GM10266 (cell line): Measurements from ENCODE around the gene COG3.

ENCODE experiments used
- DNase-seq: peaks from one replicate; pipeline ENCODE4 v3.0.0; 2012; ENCODE audit errors: extremely low spot score
- TF ChIP-seq, protein P1 (sequence below): IDR thresholded peaks from 2 replicates; pipeline ENCODE4 v1.5.1; 2012; ENCODE audit warnings: mild to moderate bottlenecking, low read depth; ENCODE audit not compliant: control insufficient read depth, insufficient read depth; ENCODE audit errors: missing control alignments

The COG3 gene

DNA sequence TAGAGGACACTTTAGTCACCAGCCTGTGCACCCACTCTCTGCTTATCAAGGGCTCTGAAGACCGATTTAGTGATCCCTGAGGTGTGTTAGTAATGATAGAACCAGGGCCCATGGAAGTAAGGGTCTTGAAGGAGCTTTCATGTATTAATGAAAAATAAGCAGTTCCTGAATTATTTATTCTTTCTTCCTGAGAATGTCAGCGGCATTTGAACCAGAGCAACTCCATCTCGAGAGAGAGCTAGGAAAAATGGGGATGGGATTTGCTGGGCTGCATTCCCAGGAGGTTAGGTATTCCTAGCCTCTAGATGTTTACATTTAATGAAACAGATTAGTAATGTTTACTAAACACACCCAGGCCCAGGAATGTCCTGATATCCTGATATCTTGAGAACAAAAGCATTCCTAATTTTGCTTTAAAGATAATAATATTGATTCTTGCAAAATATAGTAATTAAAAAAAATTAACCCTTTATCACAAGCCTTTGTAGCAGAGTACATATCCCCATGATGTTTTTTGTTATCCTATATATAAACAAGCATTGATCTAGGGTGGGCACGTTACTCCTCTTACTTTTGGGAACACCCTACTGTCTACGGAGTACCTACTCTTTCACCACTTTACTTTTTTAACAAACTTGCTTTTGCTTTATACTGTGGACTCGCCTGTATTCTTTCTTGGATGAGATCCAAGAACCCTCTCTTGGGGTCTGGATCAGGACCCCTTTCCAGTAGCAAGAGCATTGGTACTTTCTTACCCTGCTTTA, 63.1 kb downstream of the COG3 start:
- DNase-seq: no peak
- TF ChIP-seq, protein P1, sequence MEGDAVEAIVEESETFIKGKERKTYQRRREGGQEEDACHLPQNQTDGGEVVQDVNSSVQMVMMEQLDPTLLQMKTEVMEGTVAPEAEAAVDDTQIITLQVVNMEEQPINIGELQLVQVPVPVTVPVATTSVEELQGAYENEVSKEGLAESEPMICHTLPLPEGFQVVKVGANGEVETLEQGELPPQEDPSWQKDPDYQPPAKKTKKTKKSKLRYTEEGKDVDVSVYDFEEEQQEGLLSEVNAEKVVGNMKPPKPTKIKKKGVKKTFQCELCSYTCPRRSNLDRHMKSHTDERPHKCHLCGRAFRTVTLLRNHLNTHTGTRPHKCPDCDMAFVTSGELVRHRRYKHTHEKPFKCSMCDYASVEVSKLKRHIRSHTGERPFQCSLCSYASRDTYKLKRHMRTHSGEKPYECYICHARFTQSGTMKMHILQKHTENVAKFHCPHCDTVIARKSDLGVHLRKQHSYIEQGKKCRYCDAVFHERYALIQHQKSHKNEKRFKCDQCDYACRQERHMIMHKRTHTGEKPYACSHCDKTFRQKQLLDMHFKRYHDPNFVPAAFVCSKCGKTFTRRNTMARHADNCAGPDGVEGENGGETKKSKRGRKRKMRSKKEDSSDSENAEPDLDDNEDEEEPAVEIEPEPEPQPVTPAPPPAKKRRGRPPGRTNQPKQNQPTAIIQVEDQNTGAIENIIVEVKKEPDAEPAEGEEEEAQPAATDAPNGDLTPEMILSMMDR: no peak

DNA sequence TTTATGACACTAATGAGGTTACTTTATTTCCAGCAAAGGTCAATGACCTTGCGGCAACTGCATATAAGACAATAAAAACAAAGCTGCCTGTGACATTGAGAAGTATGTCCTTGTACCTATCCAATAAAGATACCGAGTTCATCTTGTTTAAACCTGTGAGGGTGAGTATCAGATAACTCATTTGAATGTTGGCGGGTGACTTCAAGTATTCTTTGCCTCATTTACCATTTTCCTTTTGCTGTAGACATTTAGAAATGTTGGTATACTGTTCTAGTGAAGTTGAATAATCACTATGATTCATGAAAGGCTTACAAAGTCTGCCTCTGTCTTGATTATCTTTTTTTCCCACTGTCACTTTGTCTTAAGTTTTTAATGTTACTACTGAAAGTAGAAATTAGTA, 65.0 kb downstream of the COG3 start:
- TF ChIP-seq, protein P1: no peak
- no peak for DNase-seq

DNA sequence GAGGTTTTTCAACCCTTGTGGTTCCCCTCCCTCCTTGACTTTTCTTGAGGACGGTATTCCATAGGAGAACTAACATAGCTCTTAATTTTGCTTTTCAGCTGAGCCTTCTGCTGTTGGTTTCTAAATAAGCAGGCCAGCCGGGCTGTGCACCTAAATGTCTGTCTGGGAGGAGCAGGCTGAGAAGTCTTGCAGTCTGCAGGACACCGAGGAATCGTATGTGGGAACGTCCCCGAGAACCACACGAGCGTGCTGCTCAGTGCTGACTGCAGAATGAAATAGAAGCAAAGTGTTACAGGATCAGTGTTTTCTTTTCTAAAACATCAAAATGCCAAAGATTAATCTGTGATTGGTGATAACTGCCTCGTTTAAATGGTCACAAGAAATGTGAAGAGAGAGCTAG, 69.9 kb downstream of the COG3 start:
- TF ChIP-seq, protein P1: no peak
- DNase-seq: no peak

DNA sequence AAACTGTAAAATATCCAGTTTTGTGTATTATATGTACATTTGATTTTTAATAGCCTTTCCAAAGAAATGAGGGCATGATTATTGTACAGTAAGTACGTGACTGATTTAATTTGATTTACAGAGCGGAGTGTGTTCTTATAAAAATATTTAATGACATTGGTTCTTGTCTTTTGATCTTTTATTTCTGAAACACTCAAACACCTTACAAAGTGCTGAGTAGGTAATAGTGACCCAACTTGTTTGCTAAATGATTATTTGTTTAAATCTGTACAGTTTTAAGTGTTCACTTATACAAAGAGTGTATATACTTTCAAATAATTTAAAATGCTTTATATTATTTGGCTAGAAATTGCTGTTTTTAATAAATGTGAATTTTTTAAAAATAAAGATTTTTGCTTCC, 71.5 kb downstream of the COG3 start:
- TF ChIP-seq, protein P1: no peak

DNA sequence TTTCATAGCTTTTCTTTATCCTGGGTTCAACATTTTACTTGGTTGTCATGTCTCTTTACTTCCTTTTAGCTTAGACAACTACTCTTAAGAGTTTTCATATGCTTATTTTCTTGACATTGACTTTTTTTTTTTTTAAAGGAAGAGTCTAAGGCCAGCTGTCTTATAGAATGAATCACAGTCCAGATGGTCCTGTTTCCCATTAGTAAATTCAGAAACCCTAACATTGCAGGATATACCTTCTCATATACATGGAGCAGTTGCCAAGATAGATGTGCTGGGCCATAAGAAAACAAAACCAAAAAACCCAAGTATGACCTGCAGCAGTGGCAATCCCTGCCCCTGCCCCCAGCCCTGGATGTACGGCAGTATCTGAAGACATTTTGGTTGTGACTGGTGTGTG, 72.8 kb downstream of the COG3 start:
- DNase-seq: no peak
- TF ChIP-seq, protein P1: no peak

More for the DNA sequence above, 71.5 kb downstream of the COG3 start:
- no peak for DNase-seq

DNA sequence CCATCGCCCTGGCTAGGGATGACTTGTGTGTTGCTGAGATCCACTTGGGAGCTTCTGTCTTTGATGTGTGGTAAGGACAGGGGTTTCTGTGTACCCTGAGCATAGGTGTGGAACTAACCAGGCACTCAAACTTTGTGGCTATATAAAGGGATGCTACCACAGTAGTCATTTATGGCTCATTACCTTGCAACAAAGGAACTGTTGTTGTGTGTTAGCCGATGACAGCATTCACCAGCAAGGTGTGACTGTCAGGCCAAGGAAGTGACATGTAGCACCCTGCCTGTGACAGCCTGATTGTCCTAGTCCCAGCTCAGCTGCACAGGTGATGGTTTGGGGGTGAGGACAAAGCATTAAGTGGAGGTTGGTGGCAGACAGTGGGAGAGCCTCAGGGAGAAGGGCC, 73.6 kb downstream of the COG3 start:
- no peak for DNase-seq
- TF ChIP-seq, protein P1: no peak

GRCh38 chr13:45540195-45540594, 75.5 kb downstream of the COG3 start:
- TF ChIP-seq, protein P1: no peak

More at GRCh38 chr13:45540195-45540594, 75.5 kb downstream of the COG3 start:
- no peak for DNase-seq
